ENCODE results near the gene B3GALT6.
A peak's percentile ranks its signal among the peaks of the same experiment; 100 is the strongest.

Gene B3GALT6

DNA sequence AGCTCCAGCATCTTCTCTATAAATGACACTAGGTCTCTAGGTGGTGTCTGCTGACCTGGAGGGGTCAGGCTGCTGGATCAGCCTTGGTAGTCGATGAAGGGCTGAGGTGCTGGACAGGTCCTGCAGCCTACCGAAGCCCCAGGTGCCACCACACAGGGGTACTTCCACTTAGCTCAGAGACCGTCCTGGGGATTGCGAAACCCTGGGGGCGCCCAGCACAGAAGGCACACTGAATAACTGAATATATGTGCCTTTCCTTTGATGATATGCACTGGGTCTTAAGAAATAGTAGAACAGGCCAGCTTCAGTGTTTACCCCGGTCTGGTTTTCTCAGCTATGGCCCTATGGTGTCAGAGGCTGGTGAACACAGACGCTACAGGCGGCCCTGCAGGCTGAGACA is 30.7 kb downstream of the B3GALT6 start:
- no peak for DNase-seq (ENCODE audit: low spot score)

DNA sequence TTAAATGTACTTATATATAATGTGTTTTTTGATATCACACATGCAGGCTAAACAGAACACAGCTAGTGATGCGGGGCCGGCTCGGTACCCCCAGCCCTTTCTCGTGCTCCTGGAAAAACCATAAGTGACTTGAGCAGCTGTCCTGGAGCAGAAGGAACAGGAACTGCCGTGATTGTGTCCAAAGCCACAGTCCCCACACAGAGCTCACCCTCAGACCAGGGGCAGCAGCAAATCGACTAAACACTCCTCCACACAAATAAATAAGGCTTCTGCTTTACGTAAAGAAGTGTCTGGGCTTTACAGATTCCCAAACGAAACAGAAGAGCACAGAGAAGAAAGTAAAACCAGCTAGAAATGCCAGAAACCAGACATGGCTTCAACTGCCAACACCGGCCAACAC is 32.0 kb downstream of the B3GALT6 start:
- no peak for DNase-seq (ENCODE audit: low spot score)

DNA sequence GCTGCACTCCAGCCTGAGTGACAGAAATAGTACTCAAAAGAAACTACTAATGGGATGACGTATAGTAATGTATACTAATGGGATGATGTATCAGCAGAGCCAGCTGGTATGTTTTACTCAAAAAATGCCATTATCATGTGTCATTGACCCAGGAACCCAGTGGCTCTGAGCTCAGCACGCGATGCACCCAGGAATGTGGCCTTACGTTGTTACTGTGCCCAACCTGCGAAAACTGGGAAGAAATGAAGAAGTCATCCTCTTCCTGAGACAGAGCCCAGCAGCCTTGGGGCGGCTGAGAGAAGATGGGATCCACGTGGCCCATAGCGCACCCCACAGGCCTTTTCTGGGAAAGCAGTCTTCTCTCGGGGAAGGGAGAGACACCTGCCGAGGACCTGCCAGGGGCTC is 32.8 kb downstream of the B3GALT6 start:
- peak; percentile 55 for DNase-seq (ENCODE audit: low spot score)

DNA sequence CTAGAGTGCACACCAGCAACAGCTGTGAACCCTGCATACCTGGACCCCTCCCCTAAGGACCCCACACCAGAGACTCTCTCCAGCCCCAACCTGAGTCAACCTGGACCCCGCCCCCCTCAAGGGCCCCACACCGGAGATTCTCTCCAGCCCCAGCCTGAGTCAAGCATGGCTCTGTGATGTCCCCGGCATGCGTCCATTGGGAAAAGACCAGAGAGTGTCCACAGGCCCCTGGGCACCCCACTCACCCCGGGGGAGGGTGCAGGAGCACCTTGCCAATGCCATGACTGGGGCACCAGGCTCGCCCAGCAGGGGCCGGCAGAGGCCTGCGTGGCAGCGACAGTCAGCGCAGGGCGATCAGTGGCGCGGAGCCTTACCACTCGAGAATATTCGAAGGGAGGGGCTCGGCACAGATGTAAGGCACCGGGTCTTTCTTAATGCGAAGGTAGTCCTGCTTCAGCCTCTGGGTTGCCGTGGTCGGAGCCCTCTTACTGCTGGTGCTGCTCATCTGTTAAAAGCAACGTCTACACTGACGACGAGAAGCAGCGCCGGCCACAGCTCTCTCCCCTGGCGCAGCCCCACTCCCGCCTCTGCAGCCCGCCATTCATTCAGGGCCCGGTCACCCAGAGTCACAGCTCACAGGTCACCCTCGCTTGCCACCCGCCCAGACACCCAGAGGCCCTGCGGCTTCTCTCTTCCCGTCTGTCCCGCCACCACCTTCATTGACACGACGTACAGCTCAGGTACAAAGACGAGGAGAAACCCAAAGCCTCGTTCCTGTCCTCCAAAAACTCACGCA is 35.6 kb downstream of the B3GALT6 start:
- DNase-seq (ENCODE audit: low spot score): no peak

DNA sequence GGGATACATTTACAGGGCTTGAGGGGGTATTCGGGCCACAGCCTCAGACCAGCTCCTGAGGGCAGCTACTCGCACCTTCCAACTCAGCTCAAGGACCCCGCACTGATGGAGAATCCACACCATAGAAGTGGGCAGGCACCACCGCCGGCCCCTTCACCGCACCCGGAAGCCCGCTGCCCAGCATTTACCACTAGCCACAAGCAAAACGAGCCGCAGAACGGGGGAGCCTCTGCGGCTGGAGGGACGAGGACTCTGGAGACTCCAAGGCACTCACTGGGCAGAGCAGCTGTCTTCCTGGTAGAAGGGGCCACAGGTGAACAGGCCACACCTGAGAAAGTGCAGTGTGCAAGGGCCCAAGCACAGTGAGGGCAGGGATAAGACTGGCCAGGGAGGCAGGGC is 36.2 kb downstream of the B3GALT6 start:
- DNase-seq (ENCODE audit: low spot score): no peak

DNA sequence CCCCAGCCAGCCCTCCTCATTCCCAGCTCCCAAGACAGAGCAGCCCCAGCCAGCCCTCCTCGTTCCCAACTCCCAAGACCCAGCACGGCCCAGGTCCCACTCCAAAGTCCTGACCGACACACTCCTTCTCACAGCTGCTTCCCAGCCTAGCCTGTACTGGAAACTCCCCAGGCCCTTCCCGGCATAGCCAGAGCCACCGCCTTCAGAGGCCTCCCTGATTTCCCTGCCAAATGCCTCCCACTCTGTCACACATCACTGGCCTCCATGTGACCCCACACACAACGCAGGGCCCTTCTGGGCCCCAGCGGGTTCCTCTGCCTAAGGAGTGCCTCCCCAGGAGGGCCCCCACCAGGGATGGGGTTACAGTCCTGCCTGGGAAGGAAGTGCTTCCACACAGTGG is 38.8 kb downstream of the B3GALT6 start:
- DNase-seq (ENCODE audit: low spot score): no peak

DNA sequence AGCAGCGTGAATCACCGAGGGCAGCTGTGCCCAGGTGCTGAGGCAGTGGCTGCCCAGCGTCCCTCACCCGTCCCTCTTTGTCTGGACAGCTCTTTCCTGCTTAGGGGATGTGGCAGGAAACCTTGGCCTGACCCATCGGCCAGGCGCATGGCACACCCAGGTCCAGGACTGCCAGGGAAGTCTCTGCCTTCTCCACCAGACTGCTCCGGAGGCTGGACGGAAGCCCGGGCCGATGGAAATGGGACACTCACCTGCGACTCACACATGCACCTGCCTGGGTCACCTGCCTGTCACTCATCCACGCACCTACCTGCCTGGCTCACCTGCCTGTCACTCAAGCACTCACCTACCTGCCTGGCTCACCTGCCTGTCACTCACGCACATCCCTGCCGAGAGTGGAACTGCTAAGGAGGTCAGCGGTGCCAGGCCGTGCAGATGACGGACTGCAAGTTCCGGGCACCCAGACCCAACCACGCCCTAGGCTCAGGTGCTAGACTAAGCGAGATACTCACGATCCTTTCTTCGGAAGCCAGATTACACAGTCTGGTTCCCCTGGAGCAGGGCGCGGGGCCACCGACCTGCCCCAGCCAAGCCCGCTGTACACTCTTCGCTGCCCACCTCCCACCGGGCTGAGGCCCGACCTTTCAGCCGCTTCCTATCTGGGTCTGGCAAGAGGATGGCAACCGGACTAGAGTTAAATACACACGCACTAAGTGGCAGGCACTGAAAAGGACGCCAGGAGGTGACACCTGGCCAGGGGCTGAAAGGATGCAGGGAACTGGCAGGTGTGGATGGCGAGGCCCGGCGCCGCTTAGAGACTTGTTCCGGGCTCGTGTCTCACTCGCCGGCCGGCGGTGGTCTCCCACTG is 40.5 kb downstream of the B3GALT6 start:
- no peak for DNase-seq (ENCODE audit: low spot score)

DNA sequence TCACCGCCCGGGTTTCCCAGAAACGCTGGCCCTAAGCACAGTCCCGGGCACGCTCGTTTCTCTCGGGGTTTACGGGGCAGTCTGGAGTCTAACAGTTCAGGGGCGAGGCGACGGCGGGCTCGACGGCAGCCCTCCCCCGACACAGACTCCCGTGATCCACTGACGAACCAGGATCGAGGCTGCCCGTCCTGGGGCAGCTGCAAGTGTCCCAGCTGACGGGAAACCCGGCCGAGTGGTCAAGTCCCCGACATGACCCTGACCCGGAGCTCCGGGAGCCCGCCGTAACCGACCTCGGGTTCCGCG is 41.1 kb downstream of the B3GALT6 start:
- no peak for DNase-seq (ENCODE audit: low spot score)

DNA sequence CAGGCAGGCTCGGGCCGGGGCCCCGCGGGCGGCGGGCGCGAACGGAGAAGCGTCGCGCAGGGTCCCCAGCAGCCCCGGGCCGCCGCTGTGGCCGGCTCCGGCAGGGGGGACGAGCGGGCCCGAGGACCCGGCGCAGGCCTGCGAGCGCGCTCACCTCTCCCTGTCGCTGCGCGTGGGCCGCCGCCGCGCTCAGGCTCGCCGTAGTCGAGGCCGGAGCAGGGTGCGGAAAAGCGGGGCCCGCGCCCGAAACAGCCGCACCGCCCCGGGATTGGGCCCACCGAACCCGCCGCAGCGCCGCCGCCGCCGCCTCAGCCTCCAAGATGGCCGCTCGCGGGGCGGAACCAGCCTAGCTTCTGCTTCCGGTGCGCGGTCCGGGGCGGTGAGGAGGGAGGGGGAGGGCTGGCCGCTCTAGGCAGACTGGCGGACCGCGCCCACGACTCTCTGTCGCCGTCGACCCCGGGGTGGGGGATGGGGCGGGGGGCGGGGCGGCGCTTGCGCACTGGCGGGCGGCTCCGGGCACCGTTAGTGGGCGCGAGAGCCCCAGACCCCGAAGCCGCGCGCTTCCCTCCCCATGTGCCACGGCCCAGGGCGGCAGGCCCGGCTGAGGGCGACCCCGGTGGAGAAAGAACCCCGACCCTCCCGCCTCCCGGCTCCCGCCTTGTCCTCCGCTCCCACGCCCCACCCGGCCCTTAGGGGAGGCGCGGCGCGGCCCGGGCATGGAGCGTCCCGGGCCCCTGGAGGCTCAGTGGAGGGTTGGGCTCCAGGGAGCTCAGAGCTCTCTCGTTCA is 41.7 kb downstream of the B3GALT6 start, which contains the start of gene UBE2J2:
Gene UBE2J2 (minus strand): TSS at position 343 of the 787 bp plus-strand sequence. CDS start 5,862 bp downstream, outside the sequence.
- DNase-seq (ENCODE audit: low spot score): peak; percentile 98

DNA sequence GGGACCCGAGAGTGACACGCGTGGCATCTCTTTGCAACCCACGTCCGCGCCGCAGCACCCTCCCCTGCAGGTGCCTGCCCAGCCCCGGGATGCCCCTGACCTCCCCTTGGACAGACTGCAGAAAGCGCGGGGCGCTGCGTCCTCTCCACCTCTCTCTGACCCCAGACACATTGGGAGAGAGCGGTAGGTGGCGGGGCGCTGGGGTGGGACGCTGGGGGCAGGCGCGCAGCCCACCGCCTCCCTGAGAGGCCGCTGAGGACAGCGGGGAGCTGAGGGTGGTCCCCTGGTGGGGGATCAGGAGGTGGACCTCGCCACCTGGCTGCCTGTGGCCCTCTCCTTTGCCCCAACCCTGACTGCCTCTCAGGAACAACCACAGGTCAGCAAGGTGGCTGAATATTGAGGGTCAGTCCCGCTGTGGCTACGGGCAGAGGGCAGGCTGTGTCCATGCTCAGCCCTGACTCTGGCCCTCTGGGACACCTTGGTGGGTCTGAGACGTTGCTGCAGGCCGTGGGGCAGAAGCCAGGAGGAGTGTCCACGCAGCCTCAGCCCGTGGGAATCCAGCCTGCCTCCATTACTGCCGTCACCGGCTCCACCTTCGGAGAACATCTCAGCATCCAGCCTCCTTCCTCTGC is 42.4 kb downstream of the B3GALT6 start:
- no peak for DNase-seq (ENCODE audit: low spot score)

DNA sequence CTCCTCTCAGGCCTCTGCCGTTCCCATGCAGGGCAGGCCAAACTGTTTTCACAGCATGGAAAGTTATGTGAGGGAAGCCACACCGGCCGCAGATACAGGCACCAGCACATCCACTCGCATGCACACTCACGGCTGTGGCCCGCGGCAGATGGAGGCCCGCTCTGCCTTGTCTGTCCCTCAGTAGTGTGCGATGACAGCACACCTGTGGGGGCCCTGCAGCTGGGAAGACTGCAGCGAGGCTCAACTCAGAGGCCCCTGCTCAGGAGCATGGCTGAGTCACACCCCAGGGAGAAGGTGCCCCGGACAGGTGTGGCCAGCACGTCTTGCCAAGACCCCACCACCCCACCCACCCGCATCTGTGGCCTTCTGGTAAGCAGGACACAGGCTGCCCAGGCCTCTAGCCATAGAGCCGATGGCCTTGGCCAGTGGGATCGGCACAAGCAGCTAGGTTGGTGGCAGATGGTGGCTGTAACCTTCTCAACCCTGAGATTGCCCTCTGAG is 42.9 kb downstream of the B3GALT6 start:
- DNase-seq (ENCODE audit: low spot score): no peak

DNA sequence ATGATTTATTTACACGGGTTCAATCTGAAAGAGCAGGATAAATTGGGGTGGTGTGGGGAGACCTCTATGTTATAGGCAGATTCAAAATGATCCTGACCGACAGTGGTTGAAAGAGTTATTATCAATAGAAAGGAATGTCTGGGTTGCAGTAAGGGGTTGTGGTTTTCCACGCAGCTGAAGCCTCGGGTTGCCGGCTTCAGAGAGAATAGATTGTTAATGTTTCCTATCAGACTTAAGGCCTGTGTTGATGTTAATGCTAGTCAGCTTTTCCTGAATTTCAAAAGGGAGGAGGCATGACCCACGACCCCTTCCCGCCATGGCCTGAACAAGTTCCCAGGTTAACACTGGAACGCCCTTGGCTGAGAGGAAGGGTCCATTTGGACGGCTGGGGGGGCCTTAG is 43.8 kb downstream of the B3GALT6 start:
- DNase-seq (ENCODE audit: low spot score): no peak

DNA sequence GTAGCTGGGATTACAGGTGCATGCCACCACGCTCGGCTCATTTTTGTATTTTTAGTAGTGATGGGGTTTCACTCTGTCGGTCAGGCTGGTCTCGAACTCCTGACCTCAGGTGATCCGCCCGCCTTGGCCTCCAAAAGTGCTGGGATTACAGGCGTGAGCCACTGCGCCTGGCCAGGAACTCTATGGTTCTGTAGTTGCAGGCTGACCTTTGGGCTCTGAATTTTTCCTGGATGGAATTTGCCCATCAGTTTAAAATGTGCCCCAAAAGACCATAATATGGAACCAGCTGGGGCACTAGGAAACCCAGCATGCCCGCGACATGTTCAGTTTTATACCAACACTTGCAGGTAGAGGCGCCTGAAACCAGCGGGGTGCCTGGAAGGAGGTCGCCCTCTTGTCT is 46.6 kb downstream of the B3GALT6 start:
- DNase-seq (ENCODE audit: low spot score): no peak

DNA sequence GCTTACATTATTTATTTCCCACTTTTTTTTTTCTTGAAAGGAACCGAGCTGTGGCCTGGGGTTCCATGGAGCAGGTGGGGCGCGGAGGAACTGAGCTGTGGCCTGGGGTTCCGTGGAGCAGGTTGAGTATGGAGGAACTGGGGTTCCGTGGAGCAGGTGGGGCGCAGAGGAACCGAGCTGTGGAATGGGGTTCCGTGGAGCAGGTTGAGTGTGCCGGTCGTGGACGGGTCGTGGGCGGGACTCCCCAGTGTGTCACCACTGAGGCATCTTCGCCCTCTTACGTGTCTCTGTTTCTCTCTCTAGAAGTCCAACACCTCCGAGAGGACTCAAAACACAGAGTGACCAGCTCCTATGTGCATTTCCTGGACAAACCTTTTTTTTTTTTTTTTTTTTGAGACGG is 47.0 kb downstream of the B3GALT6 start:
- DNase-seq (ENCODE audit: low spot score): no peak

DNA sequence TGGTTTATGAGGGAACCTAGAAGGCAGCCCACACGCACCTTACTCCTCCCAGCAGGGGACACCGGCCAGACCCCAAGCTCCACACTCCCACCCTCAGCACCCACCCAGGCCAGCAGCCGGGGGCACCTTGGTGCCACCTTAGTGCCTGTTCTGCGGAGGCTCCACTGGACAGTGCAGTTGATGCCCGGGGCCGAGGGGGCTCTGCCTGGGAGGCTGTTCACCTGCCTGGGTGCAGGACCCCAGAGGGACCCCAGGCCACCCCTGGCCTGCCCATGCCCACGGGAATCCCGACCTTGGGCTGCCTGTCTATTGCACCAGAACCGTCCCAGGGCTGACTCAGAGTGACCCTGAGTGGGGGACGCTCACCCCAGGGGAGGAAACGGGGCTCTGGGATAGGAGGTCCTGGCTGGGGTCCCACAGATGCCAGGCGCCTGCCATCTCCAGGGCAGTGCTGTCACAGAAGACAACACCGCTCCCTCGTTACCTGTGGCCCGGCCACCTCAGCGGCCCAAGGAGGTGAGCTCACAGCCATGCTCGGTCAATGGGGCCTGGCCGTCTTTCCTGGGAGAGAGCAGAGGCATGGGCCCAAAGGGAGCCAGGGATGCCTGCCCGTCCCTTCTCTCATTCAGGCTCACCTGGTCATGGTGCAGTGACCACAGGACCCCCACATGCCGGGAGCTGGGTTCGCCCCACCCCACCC is 48.9 kb downstream of the B3GALT6 start:
- DNase-seq (ENCODE audit: low spot score): no peak

DNA sequence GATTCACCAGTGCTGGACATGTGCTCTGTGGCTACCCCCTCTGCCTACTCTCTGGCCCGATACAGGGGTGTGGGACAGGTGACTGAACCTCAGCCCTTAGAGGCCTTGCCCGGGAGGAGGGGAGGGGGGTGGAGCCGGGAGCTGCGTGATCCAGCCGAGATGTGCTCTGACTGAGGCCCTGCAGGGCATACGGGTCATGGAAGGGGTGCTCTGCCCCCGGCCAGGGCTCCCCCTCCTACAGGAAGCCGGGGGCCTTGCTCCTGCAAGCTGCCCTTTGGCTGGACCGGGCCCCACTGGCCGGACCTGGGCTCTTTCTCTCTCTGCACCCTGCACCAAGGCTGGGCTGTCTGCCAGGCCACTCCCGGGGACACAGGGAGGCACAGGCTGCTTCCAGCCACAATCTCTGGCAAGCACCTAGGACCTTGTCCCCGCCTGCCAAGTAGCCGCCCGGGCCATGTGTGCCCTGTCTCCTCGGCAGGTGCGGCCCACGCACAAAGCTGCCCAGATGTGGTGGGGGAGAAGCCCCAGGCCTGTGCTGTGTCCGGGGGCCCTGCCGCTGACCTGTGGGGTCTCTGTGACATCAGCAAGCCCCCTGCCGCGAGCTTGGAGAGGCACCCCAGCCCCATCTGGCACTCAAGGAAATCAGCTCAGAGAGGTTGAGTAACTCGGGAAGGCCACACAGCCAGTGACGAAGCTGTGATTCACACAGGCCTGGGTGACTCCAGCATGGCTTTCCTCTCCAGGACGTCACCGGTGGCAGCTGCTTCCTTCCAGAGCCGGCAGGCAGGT is 49.7 kb downstream of the B3GALT6 start:
- DNase-seq (ENCODE audit: low spot score): no peak

DNA sequence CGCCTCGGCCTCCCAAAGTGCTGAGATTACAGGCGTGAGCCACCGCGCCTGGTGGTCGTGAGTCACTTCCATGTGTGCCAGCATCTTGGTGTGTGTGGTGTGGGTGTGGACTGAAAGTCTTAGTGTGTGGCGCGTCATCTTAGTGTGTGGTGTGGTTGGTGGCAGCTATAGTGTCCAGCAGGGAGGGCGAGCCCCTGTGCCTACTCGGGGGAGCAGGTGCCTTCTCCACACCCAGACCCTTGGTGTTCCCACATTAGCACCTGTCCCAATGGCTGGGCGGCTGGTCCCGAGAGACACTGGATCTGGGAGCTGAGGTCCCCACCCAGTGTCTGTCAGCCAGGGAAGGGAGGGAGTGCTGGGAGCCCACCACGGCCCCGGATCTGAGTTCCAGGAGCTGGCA is 51.0 kb downstream of the B3GALT6 start:
- no peak for DNase-seq (ENCODE audit: low spot score)

DNA sequence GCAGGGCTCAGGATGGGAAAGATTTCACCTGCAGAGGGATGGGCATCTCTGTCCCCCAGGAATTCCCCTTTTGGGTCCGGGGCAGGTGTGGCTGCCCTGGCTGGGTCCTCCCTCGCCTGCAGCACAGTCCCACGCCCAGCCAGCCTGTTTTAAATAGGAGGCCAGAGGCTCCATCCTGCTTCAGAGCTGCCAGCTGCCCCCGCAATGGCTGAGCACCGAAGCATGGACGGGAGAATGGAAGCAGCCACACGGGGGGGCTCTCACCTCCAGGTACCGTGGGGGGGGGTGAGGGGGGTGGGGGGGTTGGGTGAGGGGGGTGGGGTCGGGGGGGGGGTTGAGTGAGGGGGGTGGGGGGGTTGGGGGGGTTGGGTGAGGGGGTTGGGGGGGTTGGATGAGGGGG is 51.8 kb downstream of the B3GALT6 start:
- DNase-seq (ENCODE audit: low spot score): peak; percentile 75

Data from HuH-7 (cell line).